Measurements from ENCODE around the gene SARS2.
A peak's percentile ranks its signal among the peaks of the same experiment; 100 is the strongest.

Gene SARS2

DNA sequence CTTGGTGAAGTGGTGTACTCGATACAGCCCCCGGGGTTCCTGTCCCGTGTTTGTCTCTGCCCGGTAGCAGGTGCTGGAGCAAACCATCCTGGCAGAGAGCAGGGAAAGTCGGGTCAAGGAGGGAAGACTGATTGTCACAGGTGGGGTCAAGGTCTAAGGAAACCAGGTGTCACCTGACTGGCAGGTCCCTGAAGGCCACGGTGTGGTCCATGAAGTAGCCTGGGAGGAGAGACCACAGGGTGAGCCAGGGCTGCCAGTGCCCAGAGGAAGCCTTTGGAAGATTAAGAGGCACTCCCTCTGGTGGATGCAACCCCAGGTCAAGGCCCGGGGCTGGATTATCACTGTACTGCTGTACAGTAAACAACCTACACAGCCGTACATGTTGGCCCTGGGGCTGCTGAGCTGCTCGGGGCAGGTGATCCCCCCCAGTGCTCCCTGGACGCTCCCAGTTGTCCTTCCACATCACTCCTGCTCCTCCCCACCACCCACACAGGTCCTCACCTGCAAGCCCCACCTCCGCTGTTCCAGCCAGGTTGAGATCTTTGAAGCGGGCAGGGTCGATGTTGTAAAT, 12.6 kb downstream of the SARS2 start:
- no peak for DNase-seq (ENCODE audit: low read depth)

GRCh38 chr19:38917516-38917915, 13.0 kb downstream of the SARS2 start:
- no peak for DNase-seq (ENCODE audit: low read depth)

GRCh38 chr19:38915329-38916321, 14.9 kb downstream of the SARS2 start:
- DNase-seq (ENCODE audit: low read depth), result no peak

- DNase-seq (ENCODE audit: low read depth), result no peak
These were observed 16.6 kb downstream of the SARS2 start for GRCh38 chr19:38913958-38914357.

DNA sequence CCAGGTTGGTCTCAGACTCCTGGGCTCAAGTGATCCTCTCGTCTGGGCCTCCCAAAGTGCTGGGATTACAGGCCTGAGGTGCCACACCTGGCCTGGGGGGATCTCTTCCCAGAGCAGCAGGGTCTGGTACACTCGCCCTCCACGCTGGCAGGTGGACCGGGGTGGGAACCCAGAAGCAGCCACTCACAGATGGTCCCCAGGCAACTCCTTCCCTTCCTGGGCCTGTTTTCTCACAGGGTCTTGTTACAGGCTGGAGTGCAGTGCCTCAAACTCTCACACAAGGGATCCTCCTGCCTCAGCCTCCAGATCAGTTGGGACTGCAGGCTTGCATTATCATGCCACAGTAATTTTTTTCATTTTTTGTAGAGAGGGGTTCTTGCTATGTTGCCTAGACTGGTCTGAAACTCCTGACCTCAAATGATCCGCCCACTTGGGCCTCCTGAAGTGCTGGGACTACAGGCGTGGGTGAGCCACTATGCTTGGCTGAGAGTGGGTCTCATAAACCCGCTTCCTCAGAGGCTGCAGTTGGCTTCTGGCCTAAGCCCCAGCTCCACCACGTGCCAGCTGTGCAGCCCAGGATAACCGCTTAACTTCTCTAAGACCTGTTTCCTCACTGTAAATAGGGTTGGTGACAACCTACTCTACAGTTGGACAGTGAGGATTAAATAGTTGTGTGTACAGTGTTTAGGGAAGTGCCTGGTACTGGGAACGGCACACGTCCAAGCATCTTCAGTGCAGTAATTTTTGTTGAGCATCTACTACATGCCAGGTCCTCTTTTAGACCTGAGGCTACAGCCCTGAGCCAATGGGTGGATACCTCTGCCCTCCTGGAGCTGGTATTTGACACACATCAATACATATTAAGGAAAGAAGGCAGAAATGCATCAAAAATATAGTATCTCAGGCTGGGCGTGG, 17.7 kb downstream of the SARS2 start:
- DNase-seq (ENCODE audit: low read depth), result no peak

GRCh38 chr19:38911388-38912001, 19.1 kb downstream of the SARS2 start:
- no peak for DNase-seq (ENCODE audit: low read depth)

DNA sequence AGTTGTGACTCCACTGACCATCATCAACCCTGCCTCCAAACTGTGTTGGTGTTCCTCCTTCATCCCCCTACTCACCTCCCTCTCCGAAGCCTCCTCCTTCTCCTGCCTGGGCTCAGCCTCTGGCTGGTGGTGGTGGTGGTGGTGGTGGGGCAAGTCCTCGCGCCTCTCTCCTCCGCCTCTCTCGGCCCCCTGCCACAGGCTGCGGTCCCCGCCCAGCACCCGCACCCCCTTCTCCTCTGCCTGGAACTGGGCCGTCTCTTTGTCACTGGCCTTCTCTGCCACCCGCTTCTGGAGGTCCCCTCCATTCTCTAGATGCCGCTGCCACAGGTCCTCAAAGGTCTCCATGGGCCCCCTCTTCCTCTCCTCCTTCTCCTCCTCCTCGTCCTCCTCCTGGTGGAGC, 20.1 kb downstream of the SARS2 start:
- DNase-seq (ENCODE audit: low read depth), result no peak

DNA sequence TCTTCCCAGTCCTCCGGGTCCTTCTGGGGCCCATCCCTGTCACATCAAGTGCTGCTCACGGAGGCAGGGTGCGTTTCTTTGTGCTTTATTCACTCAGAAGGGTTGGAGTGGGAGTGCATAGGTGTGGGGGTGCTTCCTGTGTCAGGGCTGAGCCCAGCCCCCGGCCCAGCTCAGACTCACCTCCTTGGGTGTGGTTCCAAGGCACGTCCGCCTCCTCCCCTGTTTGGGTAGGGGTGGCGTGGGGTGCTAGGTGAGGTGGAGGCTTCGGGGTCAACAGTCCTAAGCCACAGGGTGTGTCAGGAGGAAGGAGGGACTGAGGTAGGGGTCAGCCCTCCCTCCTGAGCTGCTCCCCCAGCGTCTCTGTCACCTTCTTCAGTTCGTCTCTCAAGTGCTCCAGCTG, 21.7 kb downstream of the SARS2 start:
- DNase-seq (ENCODE audit: low read depth), result no peak

GRCh38 chr19:38907670-38908069, 22.9 kb downstream of the SARS2 start:
- no peak for DNase-seq (ENCODE audit: low read depth)

- no peak for DNase-seq (ENCODE audit: low read depth)
These were observed 23.3 kb downstream of the SARS2 start for GRCh38 chr19:38907227-38907626.

DNA sequence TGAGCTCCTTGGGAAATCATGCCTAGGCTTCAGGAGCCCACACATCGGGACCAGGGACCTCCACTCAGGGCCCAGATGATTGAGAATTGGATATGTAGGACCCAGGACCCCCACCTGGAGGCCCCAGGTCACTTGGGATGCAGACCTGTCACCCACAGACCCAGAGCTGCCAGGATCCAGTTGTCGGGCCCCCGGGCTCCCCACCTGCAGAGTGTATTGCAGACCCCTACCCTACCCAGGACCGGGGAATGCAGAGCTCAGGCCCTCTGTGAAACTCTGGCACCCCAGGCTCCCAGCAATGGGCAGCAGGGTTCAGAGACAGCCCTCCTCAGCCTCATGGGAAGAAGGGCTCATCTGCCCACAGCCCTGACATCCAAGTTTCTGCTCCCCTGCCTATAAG, 24.9 kb downstream of the SARS2 start:
- DNase-seq (ENCODE audit: low read depth), result no peak

DNA sequence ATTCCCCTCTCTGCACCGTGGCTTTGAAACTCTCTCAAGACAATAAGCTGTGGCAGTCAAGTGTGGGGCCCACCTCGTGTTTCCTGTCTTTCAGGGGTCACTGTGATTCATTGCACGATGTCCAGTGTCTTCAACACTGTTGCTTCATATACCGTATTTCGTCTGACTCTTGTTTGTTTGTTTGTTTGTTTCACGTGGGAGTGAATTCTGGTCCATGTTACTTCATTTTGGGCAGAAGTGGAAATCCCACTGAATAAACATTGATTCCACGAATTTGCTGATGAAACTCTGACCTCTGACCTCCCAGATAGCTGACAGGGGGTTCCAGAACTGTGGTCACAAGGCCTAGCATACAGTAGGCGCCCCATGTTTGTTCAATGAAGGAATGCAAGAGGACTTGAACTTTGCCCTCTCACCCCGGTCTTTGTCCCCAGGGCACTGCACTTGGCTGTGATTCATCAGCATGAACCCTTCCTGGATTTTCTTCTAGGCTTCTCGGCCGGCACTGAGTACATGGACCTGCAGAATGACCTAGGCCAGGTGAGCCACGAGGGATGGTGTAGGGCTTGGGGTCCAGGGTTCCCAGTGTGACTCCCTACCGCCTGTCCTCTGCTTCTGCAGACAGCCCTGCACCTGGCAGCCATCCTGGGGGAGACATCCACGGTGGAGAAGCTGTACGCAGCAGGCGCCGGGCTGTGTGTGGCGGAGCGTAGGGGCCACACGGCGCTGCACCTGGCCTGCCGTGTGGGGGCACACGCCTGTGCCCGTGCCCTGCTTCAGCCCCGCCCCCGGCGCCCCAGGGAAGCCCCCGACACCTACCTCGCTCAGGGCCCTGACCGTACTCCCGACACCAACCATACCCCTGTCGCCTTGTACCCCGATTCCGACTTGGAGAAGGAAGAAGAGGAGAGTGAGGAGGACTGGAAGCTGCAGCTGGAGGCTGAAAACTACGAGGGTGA, 25.7 kb downstream of the SARS2 start:
- DNase-seq (ENCODE audit: low read depth), result no peak

DNA sequence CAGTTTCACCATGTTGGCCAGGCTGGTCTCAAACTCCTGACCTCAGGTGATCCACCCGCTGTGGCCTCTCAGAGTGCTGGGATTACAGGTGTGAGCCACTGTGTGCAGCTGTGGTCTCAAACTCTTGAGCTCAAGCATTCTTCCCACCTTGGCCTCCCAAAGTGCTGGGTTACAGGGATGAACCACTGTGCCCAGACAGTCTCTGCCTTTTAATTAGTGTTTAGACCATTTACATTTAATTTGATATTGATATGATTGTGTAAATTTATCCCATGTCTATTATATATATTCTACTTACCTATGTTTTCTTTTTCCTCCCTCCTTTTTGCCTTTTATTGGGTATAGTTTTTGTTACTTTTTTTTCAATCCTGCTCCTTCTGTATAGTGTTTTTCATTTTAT, 28.9 kb downstream of the SARS2 start:
- no peak for DNase-seq (ENCODE audit: low read depth)

GRCh38 chr19:38900743-38901190, 29.8 kb downstream of the SARS2 start:
- no peak for DNase-seq (ENCODE audit: low read depth)

DNA sequence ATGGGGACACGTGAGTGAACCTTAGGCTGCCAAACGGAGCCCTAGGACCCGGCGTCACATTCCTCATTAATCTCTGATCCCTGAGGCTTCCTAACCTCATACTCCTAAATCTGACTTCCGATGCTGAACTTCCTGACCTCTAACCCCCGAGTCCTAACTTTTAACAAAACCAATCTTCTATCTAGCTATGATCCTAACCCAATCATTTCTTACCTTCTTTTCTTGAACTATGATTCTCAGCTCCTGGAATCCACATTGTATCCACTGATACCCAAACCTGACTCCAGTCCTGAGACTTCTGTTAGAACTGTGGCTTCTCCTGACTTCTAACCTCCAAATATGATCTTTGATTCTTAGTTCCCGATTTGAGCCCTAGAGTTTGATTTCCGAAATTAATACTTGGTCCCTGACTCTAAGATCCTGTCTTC, 30.3 kb downstream of the SARS2 start:
- no peak for DNase-seq (ENCODE audit: low read depth)

GRCh38 chr19:38899447-38900201, 30.9 kb downstream of the SARS2 start, which contains the start of the genes NFKBIB and SIRT2:
TSS of gene NFKBIB (plus strand) at chr19:38899969. CDS start at chr19:38900033, 64 bp downstream.
TSS of gene SIRT2 (minus strand) at chr19:38899618. CDS start at chr19:38899521, 97 bp downstream.
- DNase-seq (ENCODE audit: low read depth), result peak; percentile 99

- DNase-seq (ENCODE audit: low read depth), result peak; percentile 10
These were observed 31.6 kb downstream of the SARS2 start for GRCh38 chr19:38898788-38899446.

DNA sequence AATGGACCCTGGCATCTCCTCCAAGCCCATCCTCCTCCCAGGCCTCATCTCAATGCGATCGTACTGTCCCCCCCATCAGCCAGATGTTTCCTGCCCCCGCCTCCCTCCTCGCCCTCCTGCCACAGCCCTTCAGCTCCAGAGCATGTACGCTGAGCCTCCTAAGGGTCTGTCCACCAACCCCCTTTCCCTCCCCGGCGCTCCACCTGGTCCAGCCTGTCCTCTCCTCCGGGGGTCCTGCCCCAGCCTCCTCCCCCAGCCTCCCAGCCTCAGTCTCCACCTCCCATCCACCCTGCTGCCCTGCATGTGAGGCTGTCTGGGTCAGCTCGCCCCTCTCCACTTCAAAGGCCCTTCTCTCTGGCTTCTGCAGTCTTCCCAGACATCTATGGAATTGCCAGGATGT, 35.6 kb downstream of the SARS2 start:
- no peak for DNase-seq (ENCODE audit: low read depth)

GRCh38 chr19:38893341-38893771, 37.2 kb downstream of the SARS2 start:
- no peak for DNase-seq (ENCODE audit: low read depth)

All from stimulated activated CD8-positive, alpha-beta memory T cell treated with anti-CD3 and anti-CD28 coated beads, Interleukin-12 subunit alpha, Interleukin-12 subunit beta, amount 100 ng/mL, for 1 hour (primary cell).